GM19452 (cell line): ENCODE measurements around the gene SIPA1L3.

Experiments
- ATAC-seq: cut with Tn5 transposase; IDR thresholded peaks from one replicate; pipeline ENCODE4 v1.9.1; 2021; ENCODE audit not compliant: unreplicated experiment

The SIPA1L3 gene

DNA sequence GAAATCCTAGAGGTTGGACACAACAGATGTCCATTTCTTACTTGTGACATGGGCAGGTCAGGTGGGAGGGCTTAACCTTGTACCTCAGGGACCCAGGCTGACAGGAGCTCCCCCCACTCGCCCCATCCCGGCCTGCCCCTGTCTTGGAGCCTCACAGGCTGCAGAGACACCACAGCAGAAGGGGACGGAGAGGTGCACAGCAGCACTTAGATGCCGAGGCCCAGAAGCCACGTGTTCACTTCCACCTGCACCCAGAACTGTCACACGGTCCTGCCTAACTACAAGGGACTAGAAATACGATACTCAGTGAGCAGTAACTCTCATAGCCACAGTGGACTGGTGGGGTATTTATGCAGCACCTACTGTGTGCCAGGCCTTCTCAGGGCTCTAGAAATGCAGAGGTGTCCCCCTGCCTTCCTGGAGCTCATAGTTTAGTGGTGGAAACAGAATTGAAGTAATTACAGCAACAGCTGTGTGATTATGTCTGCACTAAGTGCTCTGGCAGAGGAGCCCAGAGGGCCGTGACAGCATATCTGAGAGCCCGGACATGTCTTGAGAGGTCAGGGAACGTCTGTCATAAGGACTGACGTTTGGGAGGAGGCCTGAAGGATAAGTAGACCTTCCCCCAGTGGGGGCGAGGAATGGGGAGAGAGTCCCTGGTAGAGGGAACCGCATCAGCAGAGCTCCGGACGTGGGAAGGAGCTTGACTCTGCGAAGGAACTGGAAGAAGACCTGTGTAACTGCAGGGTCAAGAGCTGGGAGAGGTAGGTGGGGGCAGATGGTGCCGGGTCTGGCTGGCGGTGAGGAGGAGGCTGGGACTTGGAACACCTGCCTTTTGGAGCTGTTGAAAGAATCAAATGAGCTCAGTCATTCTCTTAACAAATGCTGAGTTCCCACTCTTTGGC is 130.0 kb downstream of the SIPA1L3 start:
- ATAC-seq, result no peak

DNA sequence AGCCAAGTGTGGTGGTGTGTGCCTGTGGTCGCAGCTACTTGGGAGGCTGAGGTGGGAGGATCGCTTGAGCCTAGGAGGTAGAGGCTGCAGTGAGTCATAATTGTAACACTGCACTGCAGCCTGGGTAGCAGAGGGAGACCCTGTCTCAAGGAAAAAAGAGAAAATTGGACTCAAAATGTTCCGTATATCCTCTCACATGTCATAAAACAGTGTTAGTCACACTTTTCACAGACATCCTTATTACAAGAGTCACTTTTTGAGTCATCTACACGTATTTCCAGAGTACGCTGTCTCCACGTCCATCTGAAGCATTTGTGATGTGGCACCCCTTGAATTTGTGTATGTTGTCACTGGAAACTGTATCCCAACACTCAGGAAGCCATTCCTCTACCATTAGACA is 133.0 kb downstream of the SIPA1L3 start:
- no peak for ATAC-seq

DNA sequence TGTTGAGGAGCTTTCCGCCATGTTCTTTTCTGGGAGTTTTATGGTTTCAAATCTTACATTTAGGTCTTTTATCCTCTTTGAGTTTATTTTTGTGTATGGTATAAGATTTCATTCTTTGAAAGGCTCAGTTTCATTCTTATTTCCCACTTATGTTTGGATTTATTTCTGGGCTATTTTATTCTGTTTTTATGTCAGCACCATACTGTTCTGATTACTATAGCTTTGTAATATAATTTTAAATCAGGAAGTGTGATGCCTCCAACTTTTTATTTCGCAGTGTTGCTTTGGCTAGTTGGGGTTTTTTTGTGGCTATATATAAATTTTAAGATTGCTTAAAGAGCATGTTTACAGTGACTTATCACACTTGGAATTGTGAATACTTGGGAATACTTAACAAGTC is 135.1 kb downstream of the SIPA1L3 start:
- ATAC-seq, result no peak

DNA sequence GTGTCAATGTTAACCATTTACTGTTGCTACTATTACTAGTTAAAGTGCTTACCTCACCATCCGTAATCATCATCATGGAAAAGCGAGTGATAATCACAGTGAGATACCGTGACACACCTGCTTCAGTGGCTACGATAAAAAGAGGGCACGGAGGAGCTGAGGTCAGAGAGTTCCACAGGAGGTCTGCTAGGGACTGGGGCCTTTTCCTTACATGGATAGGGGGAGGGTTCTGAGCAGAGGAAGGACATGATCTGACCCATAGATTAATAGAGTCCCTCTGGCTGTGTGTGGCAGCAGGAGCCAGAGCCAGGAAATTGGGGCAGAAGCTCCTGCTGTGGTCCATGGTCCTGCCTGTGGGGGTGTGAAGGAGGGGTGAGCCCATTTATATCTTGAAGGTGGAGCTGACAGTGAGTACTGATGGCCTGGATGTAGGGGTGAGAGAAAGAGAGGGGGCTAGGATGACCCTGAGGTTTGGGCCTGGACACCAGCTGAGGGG is 136.7 kb downstream of the SIPA1L3 start:
- no peak for ATAC-seq

DNA sequence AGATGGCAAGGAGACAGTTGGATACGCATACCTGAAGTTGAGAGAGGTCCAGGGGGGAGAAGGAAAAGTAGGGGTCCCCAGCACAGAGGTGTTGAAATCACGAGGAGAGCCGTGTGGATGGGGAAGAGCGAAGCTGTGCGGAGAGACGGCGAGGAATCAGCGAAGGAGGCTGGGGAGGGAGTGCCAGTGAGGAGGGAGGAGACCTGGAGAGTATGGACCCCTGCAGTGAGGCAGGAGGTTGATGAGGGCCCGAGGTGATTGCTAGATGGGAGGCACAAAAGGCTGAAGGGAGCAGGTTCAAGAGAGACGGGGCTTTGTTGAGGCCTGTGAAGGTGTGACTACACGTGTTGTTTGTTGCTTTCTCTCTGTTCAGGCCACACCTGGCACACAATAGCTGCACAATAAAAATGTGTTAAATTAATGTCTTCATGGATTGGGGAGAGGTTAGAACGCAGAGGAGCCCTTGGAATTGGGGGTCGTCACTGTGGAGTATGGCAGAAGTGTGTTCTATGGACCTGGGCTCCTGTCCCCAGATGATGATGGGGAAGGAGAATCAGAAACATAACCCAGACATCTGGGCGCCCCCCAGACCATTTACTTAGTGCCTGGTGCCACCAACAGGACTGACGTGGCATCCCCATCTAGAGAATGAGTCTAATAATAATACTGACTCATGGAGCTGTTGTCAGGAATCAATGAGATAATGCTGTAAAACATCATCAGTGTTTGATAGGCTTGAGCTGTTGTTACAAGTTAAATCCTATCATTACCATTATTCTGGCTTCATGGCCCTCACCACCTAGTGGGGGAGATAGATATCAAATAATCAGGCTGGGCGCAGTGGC is 137.5 kb downstream of the SIPA1L3 start:
- no peak for ATAC-seq

DNA sequence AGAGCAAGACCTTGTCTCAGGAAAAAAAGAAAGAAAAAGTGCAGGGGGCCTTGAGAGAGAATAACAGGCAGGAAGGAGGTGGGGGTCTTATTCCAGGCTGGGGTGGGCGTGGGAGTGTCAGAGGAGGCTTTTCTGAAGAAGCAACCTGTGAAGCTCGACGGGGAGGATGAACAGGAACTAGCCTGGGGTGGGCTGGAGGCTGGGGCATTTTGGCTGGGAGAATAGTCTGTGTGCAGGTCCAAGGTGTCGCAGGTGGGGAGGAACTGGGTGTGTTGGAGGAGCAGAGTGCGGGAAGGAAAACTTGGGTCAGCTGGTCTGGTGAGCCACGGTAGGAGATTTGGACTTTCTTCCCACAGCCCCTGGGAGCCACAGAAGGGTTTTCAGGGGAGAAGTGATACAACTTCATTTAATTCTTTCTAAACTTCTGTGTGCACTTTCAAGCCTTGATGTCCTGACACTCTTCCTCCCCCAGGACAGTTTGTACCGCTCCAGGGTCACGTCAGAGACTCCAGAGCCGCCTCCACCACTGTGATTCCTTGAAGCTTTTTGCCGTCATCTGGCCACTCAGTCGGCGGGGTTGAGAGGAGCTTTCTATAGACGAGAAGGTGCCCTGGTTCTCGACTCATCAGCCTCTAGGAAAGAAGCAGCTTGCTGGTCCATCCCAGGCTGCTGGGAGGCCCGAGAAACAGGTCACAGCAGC is 138.7 kb downstream of the SIPA1L3 start:
- no peak for ATAC-seq

DNA sequence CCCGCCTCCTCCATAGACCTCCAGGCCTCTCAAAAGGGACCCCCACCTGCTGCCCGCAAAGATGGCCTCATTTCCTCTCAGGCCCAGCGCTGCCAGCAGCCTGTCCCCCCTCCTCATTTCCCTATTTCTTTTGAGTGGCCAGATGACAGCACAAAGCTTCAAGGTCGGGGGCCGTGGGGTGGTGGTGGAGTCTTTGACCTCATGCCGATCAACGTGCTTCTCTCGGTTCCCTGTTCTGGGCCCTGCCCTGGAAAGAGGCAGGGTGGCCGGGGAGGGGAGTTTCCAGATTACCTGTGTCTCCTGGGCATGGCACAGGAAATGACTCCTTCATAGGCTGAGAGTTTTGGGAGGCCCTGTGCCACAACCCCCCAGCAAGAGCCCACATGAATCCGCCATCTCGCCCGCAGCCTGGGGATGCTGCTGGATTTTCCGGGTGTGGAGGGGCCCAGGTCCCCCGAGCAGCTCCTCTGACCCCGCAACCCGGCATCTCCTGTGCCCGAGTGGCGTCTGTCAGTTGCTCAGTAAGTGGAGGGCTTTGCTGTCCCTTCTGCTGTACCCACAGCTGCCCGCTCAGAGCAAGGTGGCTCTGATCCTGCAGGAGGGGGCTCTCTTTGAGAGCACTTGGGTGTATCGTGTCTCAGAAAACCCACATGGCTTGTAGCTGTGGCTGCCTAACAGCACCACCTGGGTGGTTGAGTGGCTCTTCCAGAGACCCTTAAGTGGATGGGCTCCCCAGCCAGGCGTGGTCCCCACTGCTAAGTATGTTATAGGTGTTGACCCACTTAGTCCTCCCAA is 139.4 kb downstream of the SIPA1L3 start:
- ATAC-seq, result peak; percentile 31

DNA sequence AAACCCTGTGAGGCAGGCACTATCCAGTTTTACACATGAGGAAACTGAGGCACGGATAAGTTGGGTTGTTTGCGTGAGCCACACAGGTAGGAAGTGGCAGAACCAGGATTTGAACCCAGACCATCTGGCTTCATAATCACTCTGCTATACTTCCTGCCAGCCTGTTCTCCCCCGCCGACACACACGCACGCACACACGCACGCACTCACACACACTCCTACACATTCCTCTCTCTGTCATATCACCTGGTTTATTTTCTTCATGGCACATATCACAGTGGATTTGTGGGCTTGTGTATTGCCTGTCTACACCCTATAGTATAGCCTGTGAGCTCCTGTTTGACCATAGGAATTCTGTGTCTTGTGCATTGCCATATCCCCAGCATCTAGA is 140.0 kb downstream of the SIPA1L3 start:
- ATAC-seq, result no peak

DNA sequence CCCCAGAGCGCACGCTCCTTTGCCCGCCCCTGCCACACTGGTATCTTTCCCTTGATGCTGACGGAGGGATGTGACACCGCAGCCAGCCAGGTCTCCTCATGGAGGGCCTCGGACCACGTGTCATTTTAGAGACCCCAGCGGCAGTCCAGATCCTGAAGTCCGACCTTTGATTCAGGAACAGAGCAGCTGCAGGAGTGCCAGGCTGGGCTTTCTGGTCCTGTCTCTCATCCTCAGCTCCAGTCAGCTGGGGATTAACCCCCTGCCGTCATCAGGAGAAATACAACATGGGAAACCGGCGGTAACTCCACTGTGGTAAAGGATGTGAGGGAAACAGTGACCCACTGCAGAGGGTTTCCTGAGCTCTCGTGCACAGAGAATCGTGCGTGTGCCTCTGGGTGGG is 140.6 kb downstream of the SIPA1L3 start:
- no peak for ATAC-seq

DNA sequence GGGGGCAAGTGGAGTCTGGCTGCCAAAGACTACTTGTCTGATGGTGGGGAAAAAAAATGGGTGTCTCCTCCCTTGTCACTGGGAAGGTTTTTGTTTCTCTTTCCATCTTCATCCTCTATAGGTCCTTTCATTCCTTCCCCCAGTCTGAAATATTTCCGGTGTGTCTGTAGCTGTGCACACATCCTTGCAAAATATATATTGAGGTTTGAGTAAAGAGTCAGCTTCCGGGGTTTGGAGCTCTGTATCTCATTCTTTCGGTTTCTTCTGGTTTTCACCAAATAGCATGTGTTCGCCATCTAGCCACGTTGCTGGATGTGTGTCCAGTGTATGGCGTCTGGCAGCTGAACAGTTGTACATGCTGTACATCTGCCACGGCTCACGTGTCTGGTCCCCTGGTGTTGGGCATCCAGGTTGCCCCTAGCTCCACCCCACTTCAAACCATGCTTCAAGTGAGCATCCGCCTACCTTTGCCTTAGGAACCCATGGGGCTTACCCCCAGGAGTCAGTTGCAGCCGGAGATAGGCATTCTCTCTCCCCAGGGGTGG is 142.2 kb downstream of the SIPA1L3 start:
- peak; percentile 35 for ATAC-seq

DNA sequence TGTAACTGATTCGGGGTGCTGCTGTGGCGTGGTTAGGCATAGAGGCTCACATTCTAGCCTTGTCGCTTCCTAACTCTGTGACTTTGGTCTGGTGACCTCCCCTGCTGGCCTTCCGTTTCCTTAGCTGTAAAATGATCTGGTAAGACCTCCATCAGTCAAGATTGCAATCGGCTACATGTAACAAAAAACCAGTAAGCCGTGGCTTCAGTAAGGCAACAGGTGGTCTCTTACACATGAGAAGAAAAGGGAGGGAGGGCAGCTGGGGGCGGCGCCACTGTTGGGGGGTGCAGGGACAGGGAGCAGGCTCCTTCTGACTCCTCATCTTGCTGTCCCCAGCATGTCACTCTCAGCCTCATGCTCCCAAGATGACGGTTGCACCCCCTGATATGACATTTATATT is 148.0 kb downstream of the SIPA1L3 start:
- no peak for ATAC-seq

DNA sequence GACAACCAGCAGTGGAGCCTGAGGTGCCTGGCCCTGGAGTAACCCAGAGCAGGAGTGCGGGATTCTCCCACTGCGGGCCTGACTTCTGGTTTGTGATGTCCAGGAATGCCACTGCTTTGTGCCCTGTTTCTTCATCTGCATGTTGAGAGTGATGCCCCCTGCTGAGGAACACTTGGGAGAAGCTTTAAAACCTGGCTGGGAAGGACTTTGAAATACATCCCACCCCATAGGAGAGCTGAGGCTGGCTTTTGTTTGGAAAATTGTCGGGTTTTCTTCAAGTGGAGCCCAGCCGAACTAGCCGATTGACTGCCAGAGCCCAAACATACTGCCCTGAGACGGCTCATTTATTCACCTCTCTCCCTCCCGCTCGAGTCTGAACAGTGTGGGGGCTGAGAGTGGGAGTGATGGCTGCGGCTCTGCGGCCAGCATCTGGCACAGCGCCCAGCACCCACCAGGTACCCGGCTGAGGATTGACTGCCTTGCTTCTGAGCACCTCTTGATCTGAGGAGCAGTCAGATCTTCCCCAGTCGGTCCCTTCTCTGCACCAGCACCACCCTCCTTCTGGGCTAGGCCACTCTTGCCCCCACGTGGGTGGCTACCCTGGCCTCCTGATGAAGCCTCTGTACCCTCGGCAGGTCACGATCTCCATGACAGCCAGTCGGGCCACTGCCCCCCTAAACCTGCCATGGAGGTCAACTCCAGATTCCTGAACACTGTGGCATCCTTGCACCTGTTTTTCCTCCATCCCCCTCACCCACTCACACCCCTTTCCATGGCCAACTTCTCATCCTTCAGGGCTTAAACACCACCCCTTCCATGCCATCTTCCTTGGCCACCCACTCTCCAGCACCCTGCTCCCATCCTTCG is 148.9 kb downstream of the SIPA1L3 start:
- no peak for ATAC-seq

DNA sequence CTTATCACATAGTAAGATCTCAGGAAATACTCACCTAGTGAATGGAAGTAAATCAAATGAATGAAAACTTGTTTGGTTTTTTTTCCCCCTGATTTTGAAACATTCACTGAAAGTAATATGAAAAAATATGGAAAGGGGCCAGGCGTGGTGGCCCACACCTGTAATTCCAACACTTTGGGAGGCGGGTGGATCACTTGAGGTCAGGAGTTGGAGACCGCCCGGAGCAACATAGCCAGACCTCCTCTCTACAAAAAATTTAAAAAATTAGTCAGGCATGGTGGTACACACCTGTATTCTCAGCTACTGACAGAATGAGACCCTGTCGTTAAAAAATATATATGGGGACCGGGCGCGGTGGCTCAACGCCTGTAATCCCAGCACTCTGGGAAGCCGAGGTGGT is 149.6 kb downstream of the SIPA1L3 start:
- no peak for ATAC-seq

DNA sequence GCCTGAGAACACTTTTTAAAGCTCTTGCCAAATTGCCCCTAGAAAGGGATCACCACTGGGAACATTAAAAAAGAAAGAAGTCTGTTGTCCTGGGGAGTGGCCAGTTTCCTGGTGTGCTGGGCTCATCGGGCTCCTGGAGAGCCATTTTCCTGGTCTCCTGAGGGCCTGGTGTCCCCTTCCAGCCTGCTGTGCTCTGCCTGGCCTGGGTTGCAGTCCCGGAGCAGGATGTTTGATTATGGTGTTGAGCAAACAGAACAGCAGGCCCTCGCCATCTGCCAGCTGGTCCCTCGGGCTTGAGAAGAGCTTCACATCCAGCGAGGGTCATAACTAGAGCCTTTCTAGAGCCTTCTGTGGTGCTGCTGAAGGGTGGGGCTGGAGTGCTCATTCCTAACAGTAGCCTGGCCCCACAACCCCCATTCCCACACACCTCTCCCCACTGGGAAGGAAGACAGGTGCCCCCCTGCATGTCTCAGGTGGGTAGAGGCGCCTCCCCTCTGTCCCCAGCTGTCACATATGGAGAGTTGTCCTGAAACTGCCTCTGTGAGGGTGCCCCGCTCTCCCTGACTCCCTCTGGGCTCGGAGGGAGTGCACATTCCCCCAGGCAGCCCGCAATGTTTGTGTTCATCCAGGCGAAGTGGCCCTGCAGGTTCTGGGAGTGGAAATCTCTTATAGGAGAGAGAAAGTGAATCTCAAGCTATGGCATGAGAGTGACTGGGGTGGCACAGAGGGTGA is 151.1 kb downstream of the SIPA1L3 start:
- no peak for ATAC-seq

DNA sequence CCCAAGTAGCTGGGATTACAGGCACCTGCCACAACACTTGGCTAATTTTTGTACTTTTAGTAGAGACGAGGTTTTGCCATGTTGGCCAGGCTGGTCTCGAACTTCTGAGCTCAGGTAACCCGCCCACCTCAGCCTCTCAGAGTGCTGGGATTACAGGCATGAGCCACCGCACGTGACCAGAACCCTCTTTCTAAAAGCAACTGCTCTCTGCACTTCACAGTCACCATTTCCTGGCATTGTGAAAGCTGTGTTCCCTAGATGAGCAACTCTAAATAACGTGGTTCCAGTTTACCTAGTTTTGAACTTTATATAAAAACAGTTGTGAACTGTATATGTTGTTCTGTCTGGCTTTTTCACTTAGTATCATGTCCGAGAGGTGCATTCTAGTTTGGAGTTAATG is 152.9 kb downstream of the SIPA1L3 start:
- no peak for ATAC-seq

DNA sequence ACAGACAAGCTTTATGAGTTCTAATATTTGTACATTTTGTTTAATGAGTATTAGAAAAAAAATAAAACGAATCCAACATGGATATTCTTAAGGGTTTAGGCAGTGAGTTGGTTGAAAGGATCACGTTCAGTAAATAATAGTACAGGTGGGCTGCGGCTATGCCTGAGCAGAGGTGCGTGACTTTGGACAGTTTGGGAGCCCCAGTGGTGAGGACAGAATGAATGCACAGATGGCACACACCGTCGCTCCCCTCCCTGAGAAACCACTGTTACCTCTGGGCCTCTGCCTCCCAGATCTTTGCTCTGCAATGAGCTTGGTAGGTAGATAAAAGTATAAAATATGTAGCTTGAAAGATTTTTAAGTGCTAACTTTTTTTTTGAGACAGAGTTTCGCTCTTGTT is 153.3 kb downstream of the SIPA1L3 start:
- ATAC-seq, result no peak

DNA sequence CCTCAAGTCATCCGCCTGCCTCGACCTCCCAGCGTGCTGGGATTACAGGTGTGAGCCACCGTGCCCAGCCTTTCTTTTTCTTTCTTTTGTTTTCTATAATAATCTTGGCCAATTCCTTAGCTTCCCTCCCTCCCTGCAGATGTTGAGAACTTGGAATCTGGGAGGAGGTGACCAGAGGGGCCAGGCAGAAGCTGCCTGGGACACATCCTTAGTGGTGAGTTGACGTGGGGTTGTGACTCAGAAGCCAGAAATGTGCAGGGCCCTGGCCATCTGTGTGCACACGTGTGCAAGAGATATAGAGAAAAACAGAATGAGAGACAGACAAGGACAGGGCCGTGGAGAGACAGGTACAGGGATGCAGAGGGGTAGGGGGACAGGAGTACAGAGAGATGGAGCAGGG is 154.3 kb downstream of the SIPA1L3 start:
- no peak for ATAC-seq

DNA sequence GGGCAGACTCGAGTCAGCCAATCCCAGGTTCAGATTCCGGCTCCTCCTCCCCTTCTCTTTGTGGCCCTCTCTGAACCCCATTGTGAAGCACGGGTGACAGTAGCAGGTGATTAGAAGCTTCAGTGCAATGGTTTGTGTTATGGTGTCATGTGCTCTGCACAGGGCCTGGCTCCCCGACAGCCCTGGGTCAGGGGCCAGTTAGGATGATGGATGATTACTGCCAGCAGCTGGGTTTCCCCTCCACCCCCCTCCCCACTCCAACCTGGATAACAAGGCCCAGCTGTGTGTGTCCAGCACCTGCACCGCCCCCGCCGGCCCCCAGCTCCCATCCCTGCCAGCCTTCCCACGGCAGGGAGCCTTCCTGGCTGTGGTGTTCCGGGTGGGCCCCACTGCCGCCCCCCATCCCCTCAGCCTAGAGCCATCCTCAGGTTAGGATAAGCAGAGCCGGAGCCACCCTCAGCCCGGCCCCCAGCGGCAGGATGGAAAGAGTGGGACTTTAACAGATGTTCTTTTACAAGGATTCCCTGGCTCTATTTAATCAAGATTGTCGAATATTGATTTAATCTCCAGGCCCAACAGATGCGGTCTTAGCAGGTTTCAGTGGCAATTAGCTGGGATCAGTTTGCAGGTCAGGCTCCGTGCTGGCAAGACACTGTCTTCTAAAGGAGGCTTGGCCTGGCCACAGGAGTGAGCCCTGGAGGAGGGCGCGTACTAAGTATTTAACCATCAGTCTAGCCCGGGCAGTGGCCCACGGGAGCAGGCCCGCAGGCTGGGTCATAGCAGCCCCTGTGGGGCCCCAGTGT is 156.2 kb downstream of the SIPA1L3 start:
- ATAC-seq, result no peak
